H1 (cell line): ENCODE measurements around the gene AIF1L. TPM values are rescaled to one million over a fixed set of nuclear protein-coding genes. Genes with fewer than 3 reads are reported as not detected.

ENCODE experiments used
- CTCF ChIA-PET: fragments of 300-600 bp; sonication (Branson Sonifier 250); formaldehyde crosslinking; loops from one replicate; lab custom pipeline; 2021; ENCODE audit not compliant: partially characterized antibody; lab: Charles Lee
- POLR2A ChIA-PET: fragments of 300-600 bp; sonication (Branson Sonifier 250); formaldehyde crosslinking; loops from one replicate; lab custom pipeline; 2021; ENCODE audit warnings: inconsistent platforms; ENCODE audit not compliant: partially characterized antibody; lab: Charles Lee
- DNase-seq, 2 experiments: peaks; one replicate each; pipeline versions ENCODE4 v3.0.0 to v3.0.0-alpha.2; 2010 to 2022; ENCODE audit warnings: low spot score in 2 of 2, low read depth in 1 of 2, mixed read lengths in 1 of 2
- FAIRE-seq: peaks from 2 replicates; lab custom pipeline; 2011; peaks lifted over from hg19 to GRCh38; lab: Jason Lieb, UNC
- H2AFZ ChIP-seq: 2 replicates; pipeline ENCODE4 v1.8.1; 2012; ENCODE audit warnings: low read length, inconsistent platforms
- H2AK5ac ChIP-seq: 2 replicates; pipeline ENCODE4 v1.6.1; 2013; ENCODE audit warnings: low read depth, low read length
- H2BK120ac ChIP-seq: replicated peaks from 2 replicates; pipeline ENCODE3; 2013; ENCODE audit warnings: low read depth, low read length, inconsistent platforms
- H2BK12ac ChIP-seq: 2 replicates; pipeline ENCODE4 v1.6.1; 2013; ENCODE audit warnings: low read depth, low read length
- H2BK15ac ChIP-seq: 2 replicates; pipeline ENCODE4 v1.6.1; 2013; ENCODE audit warnings: low read length
- H2BK20ac ChIP-seq: 2 replicates; pipeline ENCODE4 v1.6.1; 2013; ENCODE audit warnings: low read length
- H2BK5ac ChIP-seq: 2 replicates; pipeline ENCODE4 v1.6.1; 2013; ENCODE audit warnings: low read depth, low read length
- H3K14ac ChIP-seq: 2 replicates; pipeline ENCODE4 v1.6.1; 2013; ENCODE audit warnings: inconsistent platforms; ENCODE audit not compliant: insufficient read length
- H3K18ac ChIP-seq: 2 replicates; pipeline ENCODE4 v1.6.1; 2013; ENCODE audit warnings: low read length; ENCODE audit errors: extremely low read depth
- H3K23ac ChIP-seq: 2 replicates; pipeline ENCODE4 v1.6.1; 2013; ENCODE audit warnings: inconsistent platforms; ENCODE audit not compliant: insufficient read length
- H3K23me2 ChIP-seq: 2 replicates; pipeline ENCODE4 v1.6.1; 2013; ENCODE audit warnings: low read depth, low read length
- H3K27ac ChIP-seq: 2 replicates; pipeline ENCODE4 v1.6.1; 2011; ENCODE audit warnings: low read depth, low read length, inconsistent platforms
- H3K27me3 ChIP-seq, 4 experiments: replicated peaks in 1 of 4; 1 replicate in 1 of 4; 2 replicates in 3 of 4; pipeline versions ENCODE4 v1.6.1 to v1.8.1; 2011 to 2013; ENCODE audit warnings: low read length in 3 of 4, mild to moderate bottlenecking in 3 of 4, inconsistent platforms in 2 of 4, mixed read lengths in 2 of 4, moderate library complexity in 1 of 4; ENCODE audit not compliant: control insufficient read depth in 3 of 4, insufficient read depth in 3 of 4; ENCODE audit errors: extremely low read depth in 1 of 4
- H3K36me3 ChIP-seq, 4 experiments: 2 replicates each; pipeline versions ENCODE4 v1.6.1 to v1.8.1; 2011 to 2013; ENCODE audit warnings: mild to moderate bottlenecking in 4 of 4, low read length in 3 of 4, moderate library complexity in 2 of 4, control low read depth in 1 of 4, inconsistent platforms in 1 of 4; ENCODE audit not compliant: insufficient read depth in 4 of 4, control insufficient read depth in 2 of 4
- H3K4ac ChIP-seq: replicated peaks from 2 replicates; pipeline ENCODE3; 2013; ENCODE audit warnings: low read length, low read depth, mixed read lengths, inconsistent platforms; ENCODE audit not compliant: insufficient read length
- H3K4me1 ChIP-seq, 4 experiments: replicated peaks in 1 of 4; 1 replicate in 1 of 4; 2 replicates in 3 of 4; pipeline versions ENCODE4 v1.6.1 to v1.8.1; 2011 to 2013; ENCODE audit warnings: low read length in 3 of 4, inconsistent platforms in 2 of 4, mixed read lengths in 1 of 4; ENCODE audit not compliant: insufficient read depth in 4 of 4, control insufficient read depth in 3 of 4
- H3K4me2 ChIP-seq, 2 experiments: 2 replicates each; pipeline versions ENCODE4 v1.6.1 to v1.8.1; 2011 to 2013; ENCODE audit warnings: low read depth in 2 of 2, low read length in 2 of 2, control low read depth in 1 of 2, inconsistent platforms in 1 of 2, mild to moderate bottlenecking in 1 of 2; ENCODE audit not compliant: insufficient read depth in 1 of 2
- H3K4me3 ChIP-seq, 4 experiments: fragments of 200-600, 300-600 bp in 1 of 4; sonication (generic), shearing (Covaris generic), sonication (Bioruptor Twin) in 1 of 4; 2 replicates each; pipeline versions ENCODE4 v1.5.1 to v1.8.1; 2011 to 2016; ENCODE audit warnings: low read length in 4 of 4, low read depth in 3 of 4, control low read depth in 2 of 4, inconsistent platforms in 2 of 4, mild to moderate bottlenecking in 2 of 4, mixed read lengths in 1 of 4, moderate library complexity in 1 of 4; ENCODE audit not compliant: insufficient read depth in 2 of 4; ENCODE audit errors: extremely low read depth in 1 of 4
- H3K56ac ChIP-seq: replicated peaks from 2 replicates; pipeline ENCODE3; 2013; ENCODE audit warnings: low read depth, mild to moderate bottlenecking, mixed read lengths, low read length, inconsistent platforms; ENCODE audit not compliant: insufficient read length
- H3K79me1 ChIP-seq: 2 replicates; pipeline ENCODE4 v1.6.1; 2013; ENCODE audit warnings: low read depth, low read length, control low read depth
- H3K79me2 ChIP-seq, 2 experiments: 2 replicates each; pipeline versions ENCODE4 v1.6.1 to v1.8.1; 2012 to 2013; ENCODE audit warnings: low read length in 2 of 2, mild to moderate bottlenecking in 2 of 2, inconsistent platforms in 1 of 2; ENCODE audit not compliant: insufficient read depth in 2 of 2, control insufficient read depth in 1 of 2
- H3K9ac ChIP-seq, 4 experiments: replicated peaks in 1 of 4; 1 replicate in 1 of 4; 2 replicates in 3 of 4; pipeline versions ENCODE4 v1.6.1 to v1.8.1; 2011 to 2013; ENCODE audit warnings: low read depth in 3 of 4, low read length in 3 of 4, control low read depth in 2 of 4, mild to moderate bottlenecking in 2 of 4, moderate library complexity in 2 of 4, inconsistent platforms in 1 of 4; ENCODE audit errors: extremely low read depth in 1 of 4
- H3K9me3 ChIP-seq, 2 experiments: 2 replicates each; pipeline versions ENCODE4 v1.6.1 to v1.8.1; 2012 to 2013; ENCODE audit warnings: mild to moderate bottlenecking in 2 of 2, moderate library complexity in 2 of 2, control low read depth in 1 of 2, inconsistent platforms in 1 of 2, low read depth in 1 of 2, low read length in 1 of 2, mixed read lengths in 1 of 2; ENCODE audit not compliant: insufficient read depth in 2 of 2
- H4K20me1 ChIP-seq, 2 experiments: replicated peaks in 1 of 2; 2 replicates each; pipeline versions ENCODE3 to v1.8.1; 2011 to 2013; ENCODE audit warnings: inconsistent platforms in 2 of 2, low read length in 2 of 2, mild to moderate bottlenecking in 1 of 2; ENCODE audit not compliant: insufficient read depth in 2 of 2, control insufficient read depth in 1 of 2
- H4K5ac ChIP-seq: 2 replicates; pipeline ENCODE4 v1.6.1; 2013; ENCODE audit warnings: low read length, low read depth, mixed read lengths, inconsistent platforms; ENCODE audit not compliant: insufficient read length
- H4K8ac ChIP-seq: 2 replicates; pipeline ENCODE4 v1.8.0; 2013; ENCODE audit warnings: mild to moderate bottlenecking, moderate library complexity, low read length, inconsistent platforms; ENCODE audit not compliant: insufficient read depth; ENCODE audit errors: extremely low read depth
- H4K91ac ChIP-seq: replicated peaks from 2 replicates; pipeline ENCODE3; 2013; ENCODE audit warnings: low read length, mixed read lengths, inconsistent platforms; ENCODE audit not compliant: insufficient read length
- ATF3 ChIP-seq: IDR thresholded peaks from 2 replicates; pipeline ENCODE4 v1.6.1; 2011; ENCODE audit warnings: low read depth, mild to moderate bottlenecking, low read length; ENCODE audit not compliant: insufficient read depth
- GABPA ChIP-seq: IDR thresholded peaks from 2 replicates; pipeline ENCODE4 v1.6.1; 2011; ENCODE audit warnings: mild to moderate bottlenecking, low read length, moderate library complexity, borderline replicate concordance; ENCODE audit not compliant: insufficient read depth
- NANOG ChIP-seq: IDR thresholded peaks from 2 replicates; pipeline ENCODE4 v1.6.1; 2011; ENCODE audit warnings: low read length, low read depth, mild to moderate bottlenecking, inconsistent platforms; ENCODE audit not compliant: insufficient read depth, poor library complexity, severe bottlenecking
- PHF8 ChIP-seq: fragments of 200-600 bp; sonication (generic); conservative IDR thresholded peaks from 2 replicates; pipeline ENCODE4 v1.7.1; 2012; ENCODE audit warnings: low read depth, mild to moderate bottlenecking, inconsistent platforms, low read length, moderate library complexity
- SAP30 ChIP-seq: fragments of 300-600 bp; sonication (generic); IDR thresholded peaks from 2 replicates; pipeline ENCODE4 v1.7.1; 2012; ENCODE audit warnings: low read length, moderate library complexity, mild to moderate bottlenecking, inconsistent platforms; ENCODE audit not compliant: insufficient read depth, insufficient replicate concordance
- ZNF274 ChIP-seq: IDR thresholded peaks from 2 replicates; pipeline ENCODE4 v1.7.0; 2012; ENCODE audit warnings: low read length, borderline replicate concordance; ENCODE audit errors: extremely low read depth
- WGBS, 2 experiments: shearing (Covaris generic) in 1 of 2; methylation state at CpG; one replicate each; pipeline versions ENCODE4 v1.1.6 to v1.1.7; 2013 to 2015; ENCODE audit warnings: low lambda C conversion rate in 2 of 2, mixed read lengths in 2 of 2, inconsistent platforms in 1 of 2, low coverage in 1 of 2, missing lambda C conversion rate in 1 of 2; ENCODE audit not compliant: insufficient replicate concordance in 2 of 2, insufficient coverage in 1 of 2, insufficient read length in 1 of 2; ENCODE audit errors: extremely low coverage in 1 of 2, missing lambda C conversion rate in 1 of 2; 5-methylcytosine and 5-hydroxymethylcytosine counted together
- polyA plus RNA-seq, 7 experiments: library from polyadenylated mRNA; depleted of rRNA in 3 of 7; stranded (reverse) in 5 of 7; unstranded in 2 of 7; fragments of >200 nt in 5 of 7; fragments of 200-250 nt in 2 of 7; gene quantifications; 1 replicate in 5 of 7; 2 replicates in 1 of 7; 4 replicates in 1 of 7; pipeline versions ENCODE4 v1.2.1 to v1.2.3, GENCODE V29; 2011 to 2013; ENCODE audit warnings: missing spikeins in 2 of 7, mixed read lengths in 2 of 7
- total RNA-seq: library from RNA; stranded (reverse); fragmentation: NEBNext Ultra II Directional; extraction: Animal tissue kit (Norgen Biotek cat#: 25700); gene quantifications from 2 replicates; pipeline ENCODE4 v1.2.1, GENCODE V29; 2021

Gene AIF1L
- total and polyA plus RNA-seq, 2 of the 8 experiments (the other 6 are each of a cell fraction or from before 2014, with no cell fraction given): 70.7 to 149 TPM

- H4K91ac ChIP-seq: no peak overlapping the region
- H3K27me3 ChIP-seq: no peaks in the 10 kb centered on the region; a peak in 1 of 7 replicates
- no peaks in the 10 kb centered on the region for H3K9me3 ChIP-seq
- ChIA-PET CTCF (interaction anchor here (0.9 to 1.9 kb wide), 4 partner anchors 10 to 31 kb away, joined by 3 to 8 read pairs (median 4); no protein-coding TSS in a partner anchor), POLR2A (interaction anchor here (0.7 to 2.7 kb wide), 4 partner anchors 12 to 144 kb away, joined by 3 to 10 read pairs (median 4); partner anchors contain the start of gene AIF1L)
- H3K79me1 ChIP-seq: no peaks in the 10 kb centered on the region
- no peak overlapping the region for H3K23ac ChIP-seq
- no peak overlapping the region for H3K14ac ChIP-seq
- H3K4me1 ChIP-seq: no peaks in the 10 kb centered on the region
- no peak overlapping the region for H2BK120ac ChIP-seq
- H2AFZ ChIP-seq: no peak overlapping the region
- H3K4me3 ChIP-seq: no peak overlapping the region
- no peaks in the 10 kb centered on the region for H3K36me3 ChIP-seq
- no peak for FAIRE-seq
- no peak overlapping the region for H3K27ac ChIP-seq
- H3K4ac ChIP-seq: no peak overlapping the region
- no peaks in the 10 kb centered on the region for H4K20me1 ChIP-seq
- H2AK5ac ChIP-seq: no peak overlapping the region
- 86% methylated on average over 8 of the region's 8 CpGs; no CpG with 5 or more reads in 1 of the 2 experiments for WGBS, 2 experiments
- H2BK20ac ChIP-seq: no peak overlapping the region
- H4K5ac ChIP-seq: no peak overlapping the region
- no peaks in the 10 kb centered on the region for H3K79me2 ChIP-seq
- DNase-seq: no peak
- no peaks in the 10 kb centered on the region for H3K23me2 ChIP-seq
- no peak overlapping the region; the same call in 1 of the 2 replicates for H4K8ac ChIP-seq
- H3K18ac ChIP-seq: no peak overlapping the region
- no peak overlapping the region for H2BK5ac ChIP-seq
- TF ChIP-seq SAP30 (no peak), ATF3 (no peak), GABPA (no peak), PHF8 (no peak), NANOG (no peak), ZNF274 (no peak)
- TF ChIP-seq, all 59 proteins: peak for 0
- Histone ChIP-seq H3K9ac (no peak overlapping the region), H3K56ac (no peak overlapping the region), H2BK12ac (no peak overlapping the region), H3K4me2 (no peak overlapping the region), H2BK15ac (no peak overlapping the region)
These were observed 11.5 kb upstream of the AIF1L start for GRCh38 chr9:131084661-131085369.
